ENCODE data around the gene POU2F2. TPM values are rescaled to one million over a fixed set of nuclear protein-coding genes. Genes with fewer than 3 reads are reported as not detected.

The POU2F2 gene
- total RNA-seq, 5 donors from 2014 or later (not counting 1 experiment from before 2014, with no cell fraction given), result 27.9 to 71.7 (median 59.5) TPM

GRCh38 chr19:42117076-42117475, 15.2 kb downstream of the POU2F2 start:
- H3K4me1 Mint-ChIP-seq, result peaks cover 28 to 46% (median 29%) of the 10 kb centered on the region in 3 donors
- no peaks in the 10 kb centered on the region for H3K9me3 Mint-ChIP-seq
- WGBS (ENCODE audit: insufficient coverage), result 89% methylated on average over 4 of the region's 6 CpGs
- no peak overlapping the region for H3K4me3 Mint-ChIP-seq
- ChIA-PET POLR2A (no interaction called here), CTCF (no interaction called here)
- peaks cover 30% of the 10 kb centered on the region for H3K36me3 Mint-ChIP-seq
- no peak for ATAC-seq (replicated peaks in 1 of 4)
- peak overlapping the region in 1 of 2 donors; percentile 39 for H3K27ac Mint-ChIP-seq
- H3K4me3 ChIP-seq (ENCODE audit: control insufficient read depth in 1 of 2, extremely low read depth in 1 of 2, low read length in 1 of 2), result no peak overlapping the region
- H3K4me1 ChIP-seq (ENCODE audit: control insufficient read depth in 1 of 2, extremely low read depth in 1 of 2, insufficient read depth in 2 of 2, low read length in 2 of 2), result peaks cover 8 to 14% of the 10 kb centered on the region in 2 experiments
- no peaks in the 10 kb centered on the region for H3K27me3 ChIP-seq (replicated peaks in 1 of 2; ENCODE audit: control insufficient read depth in 2 of 2, extremely low read depth in 1 of 2, insufficient read depth in 2 of 2, low read length in 1 of 2)
- DNase-seq, result no peak
- H3K27me3 Mint-ChIP-seq, result no peaks in the 10 kb centered on the region
- H3K36me3 ChIP-seq (ENCODE audit: control insufficient read depth in 2 of 2, extremely low read depth in 1 of 2, insufficient read depth in 1 of 2, low read length in 1 of 2), result peaks cover 7 to 54% of the 10 kb centered on the region in 2 donors
- H3K27ac ChIP-seq (ENCODE audit: low read length), result no peak overlapping the region
- H3K9me3 ChIP-seq, result no peaks in the 10 kb centered on the region

GRCh38 chr19:42116308-42117075, 15.8 kb downstream of the POU2F2 start:
- no peaks in the 10 kb centered on the region for H3K27me3 ChIP-seq (replicated peaks in 1 of 2; ENCODE audit: control insufficient read depth in 2 of 2, extremely low read depth in 1 of 2, insufficient read depth in 2 of 2, low read length in 1 of 2)
- Mint-ChIP-seq H3K27ac (peak overlapping the region in 1 of 2 donors; percentile 39), H3K27me3 (no peaks in the 10 kb centered on the region), H3K9me3 (no peaks in the 10 kb centered on the region), H3K4me1 (peaks cover 22 to 43% (median 27%) of the 10 kb centered on the region in 3 donors), H3K4me3 (no peak overlapping the region), H3K36me3 (peaks cover 31% of the 10 kb centered on the region)
- ATAC-seq (replicated peaks in 1 of 4) (no peak), DNase-seq (no peak)
- no peak overlapping the region for H3K4me3 ChIP-seq (ENCODE audit: control insufficient read depth in 1 of 2, extremely low read depth in 1 of 2, low read length in 1 of 2)
- no peak overlapping the region for H3K27ac ChIP-seq (ENCODE audit: low read length)
- H3K4me1 ChIP-seq (ENCODE audit: control insufficient read depth in 1 of 2, extremely low read depth in 1 of 2, insufficient read depth in 2 of 2, low read length in 2 of 2), result peaks cover 3 to 8% of the 10 kb centered on the region in 2 experiments
- H3K36me3 ChIP-seq (ENCODE audit: control insufficient read depth in 2 of 2, extremely low read depth in 1 of 2, insufficient read depth in 1 of 2, low read length in 1 of 2), result peaks cover 7 to 54% of the 10 kb centered on the region in 2 donors
- ChIA-PET POLR2A (no interaction called here), CTCF (no interaction called here)
- no peaks in the 10 kb centered on the region for H3K9me3 ChIP-seq
- WGBS (ENCODE audit: insufficient coverage), result 94% methylated on average over 18 of the region's 20 CpGs

- DNase-seq, result no peak
- Histone ChIP-seq H3K27me3 (replicated peaks in 1 of 2; ENCODE audit: control insufficient read depth in 2 of 2, extremely low read depth in 1 of 2, insufficient read depth in 2 of 2, low read length in 1 of 2) (no peaks in the 10 kb centered on the region), H3K27ac (ENCODE audit: low read length) (no peak overlapping the region), H3K4me1 (ENCODE audit: control insufficient read depth in 1 of 2, extremely low read depth in 1 of 2, insufficient read depth in 2 of 2, low read length in 2 of 2) (no peaks in the 10 kb centered on the region), H3K4me3 (ENCODE audit: control insufficient read depth in 1 of 2, extremely low read depth in 1 of 2, low read length in 1 of 2) (no peak overlapping the region), H3K36me3 (ENCODE audit: control insufficient read depth in 2 of 2, extremely low read depth in 1 of 2, insufficient read depth in 1 of 2, low read length in 1 of 2) (peaks cover 7 to 54% of the 10 kb centered on the region in 2 donors), H3K9me3 (no peaks in the 10 kb centered on the region)
- no peak overlapping the region for H3K4me3 Mint-ChIP-seq
- no peak for ATAC-seq (replicated peaks in 1 of 4)
- H3K4me1 Mint-ChIP-seq, result peaks cover 15 to 37% (median 19%) of the 10 kb centered on the region in 3 donors
- peaks cover 34% of the 10 kb centered on the region for H3K36me3 Mint-ChIP-seq
- WGBS (ENCODE audit: insufficient coverage), result 94% methylated on average over 2 of the region's 4 CpGs
- CTCF ChIA-PET, result no interaction called here
- no peaks in the 10 kb centered on the region for H3K27me3 Mint-ChIP-seq
- no peaks in the 10 kb centered on the region for H3K9me3 Mint-ChIP-seq
- POLR2A ChIA-PET, result no interaction called here
- peak overlapping the region in 1 of 2 donors; percentile 24 for H3K27ac Mint-ChIP-seq
Observed at GRCh38 chr19:42115705-42116104, 16.5 kb downstream of the POU2F2 start.

DNA sequence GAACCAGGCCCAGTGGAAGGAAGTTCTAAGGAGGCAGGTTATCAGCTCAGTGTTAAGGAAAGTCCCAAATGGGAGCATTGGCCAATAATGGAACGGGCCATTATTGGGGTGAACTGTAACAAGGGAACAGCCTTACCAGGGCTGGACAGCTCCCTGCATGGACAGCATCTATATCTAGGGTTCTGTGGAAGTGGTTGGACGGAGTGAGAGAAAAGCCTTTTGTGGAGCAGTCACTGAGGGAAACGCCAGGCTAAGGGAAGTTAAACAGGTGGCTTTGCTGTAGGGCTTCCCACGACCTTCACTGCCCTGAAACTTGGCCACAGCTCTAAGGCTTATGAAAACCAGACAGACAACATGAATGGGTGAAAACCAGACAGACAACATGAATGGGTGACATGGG, 17.0 kb downstream of the POU2F2 start:
- Mint-ChIP-seq H3K27ac (peak overlapping the region in 1 of 2 donors; percentile 64), H3K4me1 (peaks cover 10 to 34% (median 14%) of the 10 kb centered on the region in 3 donors), H3K9me3 (no peaks in the 10 kb centered on the region), H3K27me3 (no peaks in the 10 kb centered on the region), H3K36me3 (peaks cover 34% of the 10 kb centered on the region), H3K4me3 (no peak overlapping the region)
- ATAC-seq (replicated peaks in 1 of 4), result no peak
- Histone ChIP-seq H3K27ac (ENCODE audit: low read length) (no peak overlapping the region), H3K27me3 (replicated peaks in 1 of 2; ENCODE audit: control insufficient read depth in 2 of 2, extremely low read depth in 1 of 2, insufficient read depth in 2 of 2, low read length in 1 of 2) (no peaks in the 10 kb centered on the region), H3K4me3 (ENCODE audit: control insufficient read depth in 1 of 2, extremely low read depth in 1 of 2, low read length in 1 of 2) (no peak overlapping the region), H3K36me3 (ENCODE audit: control insufficient read depth in 2 of 2, extremely low read depth in 1 of 2, insufficient read depth in 1 of 2, low read length in 1 of 2) (peaks cover 7 to 57% of the 10 kb centered on the region in 2 donors), H3K4me1 (ENCODE audit: control insufficient read depth in 1 of 2, extremely low read depth in 1 of 2, insufficient read depth in 2 of 2, low read length in 2 of 2) (no peaks in the 10 kb centered on the region), H3K9me3 (no peaks in the 10 kb centered on the region)
- 84% methylated on average over 4 of the region's 4 CpGs for WGBS (ENCODE audit: insufficient coverage)
- ChIA-PET POLR2A (no interaction called here), CTCF (no interaction called here)
- no peak for DNase-seq

DNA sequence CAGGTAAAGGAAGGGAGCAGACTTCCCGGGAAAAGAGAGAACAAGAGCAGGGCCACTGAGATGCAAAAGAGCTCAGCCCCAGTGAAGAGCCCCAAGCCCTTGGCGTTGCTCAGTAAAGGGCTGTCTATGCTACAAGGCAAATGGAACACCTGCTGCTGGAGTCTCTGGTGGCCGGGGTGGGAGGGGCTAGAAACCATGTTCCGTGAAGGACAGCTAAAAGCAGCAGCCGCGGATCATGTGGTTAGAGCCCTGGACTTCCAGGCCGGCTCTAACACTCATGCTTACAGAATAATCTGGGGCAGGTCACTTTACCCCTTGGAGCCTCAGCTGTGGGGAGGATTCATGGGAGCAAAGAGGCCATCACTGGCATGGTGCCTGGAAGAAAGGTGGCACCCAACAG, 17.8 kb downstream of the POU2F2 start:
- Histone ChIP-seq H3K4me1 (ENCODE audit: control insufficient read depth in 1 of 2, extremely low read depth in 1 of 2, insufficient read depth in 2 of 2, low read length in 2 of 2) (no peaks in the 10 kb centered on the region), H3K36me3 (ENCODE audit: control insufficient read depth in 2 of 2, extremely low read depth in 1 of 2, insufficient read depth in 1 of 2, low read length in 1 of 2) (peaks cover 7 to 57% of the 10 kb centered on the region in 2 donors), H3K27ac (ENCODE audit: low read length) (no peak overlapping the region), H3K27me3 (replicated peaks in 1 of 2; ENCODE audit: control insufficient read depth in 2 of 2, extremely low read depth in 1 of 2, insufficient read depth in 2 of 2, low read length in 1 of 2) (no peaks in the 10 kb centered on the region), H3K9me3 (no peaks in the 10 kb centered on the region), H3K4me3 (ENCODE audit: control insufficient read depth in 1 of 2, extremely low read depth in 1 of 2, low read length in 1 of 2) (no peak overlapping the region)
- no peak for DNase-seq
- WGBS (ENCODE audit: insufficient coverage), result 79% methylated on average over 4 of the region's 7 CpGs
- H3K9me3 Mint-ChIP-seq, result no peaks in the 10 kb centered on the region
- ATAC-seq (replicated peaks in 1 of 4), result no peak
- CTCF ChIA-PET, result no interaction called here
- no peak overlapping the region for H3K4me3 Mint-ChIP-seq
- H3K27ac Mint-ChIP-seq, result peak overlapping the region; percentile 58 to 83
- peaks cover 34% of the 10 kb centered on the region for H3K36me3 Mint-ChIP-seq
- peaks cover 9 to 34% (median 14%) of the 10 kb centered on the region in 3 donors for H3K4me1 Mint-ChIP-seq
- H3K27me3 Mint-ChIP-seq, result no peaks in the 10 kb centered on the region
- POLR2A ChIA-PET, result no interaction called here

DNA sequence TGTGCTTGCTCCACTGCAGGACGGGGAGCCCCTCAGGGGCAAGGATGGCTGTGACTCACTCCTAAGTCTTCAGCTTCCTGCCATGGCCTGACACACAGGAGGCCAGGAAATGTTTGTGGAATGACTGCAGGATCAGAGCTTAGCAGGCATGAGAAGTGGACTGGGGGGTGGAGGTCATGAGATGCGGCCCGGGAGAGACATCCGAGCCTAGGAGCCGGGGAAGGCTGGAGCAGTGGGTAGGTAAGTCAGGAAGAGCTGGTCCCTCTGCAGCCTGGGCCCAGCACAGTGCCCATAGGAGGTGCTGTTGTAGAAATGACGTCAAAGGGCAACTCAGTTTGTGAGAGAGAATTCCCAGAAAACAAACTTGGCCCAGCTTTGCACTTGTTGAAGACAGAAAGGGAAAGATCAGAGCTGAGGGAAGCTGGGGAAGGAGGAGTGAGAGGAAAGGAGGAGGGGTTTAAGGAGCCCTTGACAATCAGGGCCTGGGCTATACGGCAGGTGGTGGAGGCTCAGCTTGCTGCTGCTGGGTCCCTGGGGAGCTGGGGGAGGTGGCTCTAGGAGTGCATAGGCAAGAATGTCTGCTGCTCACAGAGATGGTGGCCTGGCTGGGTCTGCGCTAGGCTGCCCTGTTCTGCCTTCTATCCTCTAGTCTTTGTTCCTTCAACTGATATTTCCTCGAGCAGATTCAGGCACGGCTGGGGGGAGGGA, 18.5 kb downstream of the POU2F2 start:
- POLR2A ChIA-PET, result no interaction called here
- Histone ChIP-seq H3K27me3 (replicated peaks in 1 of 2; ENCODE audit: control insufficient read depth in 2 of 2, extremely low read depth in 1 of 2, insufficient read depth in 2 of 2, low read length in 1 of 2) (no peaks in the 10 kb centered on the region), H3K9me3 (no peaks in the 10 kb centered on the region), H3K4me3 (ENCODE audit: control insufficient read depth in 1 of 2, extremely low read depth in 1 of 2, low read length in 1 of 2) (no peak overlapping the region), H3K4me1 (ENCODE audit: control insufficient read depth in 1 of 2, extremely low read depth in 1 of 2, insufficient read depth in 2 of 2, low read length in 2 of 2) (peaks cover 0 to 1% of the 10 kb centered on the region in 2 experiments), H3K27ac (ENCODE audit: low read length) (no peak overlapping the region), H3K36me3 (ENCODE audit: control insufficient read depth in 2 of 2, extremely low read depth in 1 of 2, insufficient read depth in 1 of 2, low read length in 1 of 2) (peaks cover 7 to 57% of the 10 kb centered on the region in 2 donors)
- peaks cover 9 to 34% (median 19%) of the 10 kb centered on the region in 3 donors for H3K4me1 Mint-ChIP-seq
- ATAC-seq (replicated peaks in 1 of 4), result no peak
- 85% methylated on average over 9 of the region's 10 CpGs for WGBS (ENCODE audit: insufficient coverage)
- no peaks in the 10 kb centered on the region for H3K27me3 Mint-ChIP-seq
- H3K36me3 Mint-ChIP-seq, result peaks cover 32% of the 10 kb centered on the region
- no peak for DNase-seq
- peak overlapping the region; percentile 58 to 83 for H3K27ac Mint-ChIP-seq
- no peak overlapping the region for H3K4me3 Mint-ChIP-seq
- H3K9me3 Mint-ChIP-seq, result no peaks in the 10 kb centered on the region
- CTCF ChIA-PET, result interaction anchor here in 1 of 2 donors (0.6 kb wide), 1 partner anchor 51 kb away, joined by 6 read pairs; no protein-coding TSS in a partner anchor

All from T-cell (primary cell).